Kasumi-1 (cell line): ENCODE data around the gene RPUSD1.
"Not testable (repeated sequence)": the region's sequence is repeated elsewhere in the genome, so short reads cannot be mapped to it uniquely, and the experiment has no call there.

Experiments
- DNase-seq, 2 experiments: peaks; one replicate each; lab custom pipeline; 2025; lab: John Stamatoyannopoulos, UW

RPUSD1 gene

GRCh38 chr16:782258-782657 is 5.9 kb downstream of the RPUSD1 start:
- no peak for DNase-seq

GRCh38 chr16:781346-782010 is 6.7 kb downstream of the RPUSD1 start:
- DNase-seq, result no peak

- DNase-seq, result no peak
These were observed 7.9 kb downstream of the RPUSD1 start for GRCh38 chr16:780296-780695.

- DNase-seq, result no peak
These were observed 8.6 kb downstream of the RPUSD1 start for GRCh38 chr16:779561-779960.

- no peak for DNase-seq
These were observed 9.2 kb downstream of the RPUSD1 start for GRCh38 chr16:778909-779527.

- DNase-seq, result no peak
These were observed 9.7 kb downstream of the RPUSD1 start for GRCh38 chr16:778447-778846.

GRCh38 chr16:777826-778225 is 10.4 kb downstream of the RPUSD1 start:
- DNase-seq, result no peak

GRCh38 chr16:776824-777223 is 11.4 kb downstream of the RPUSD1 start:
- DNase-seq, result no peak

- not testable (repeated sequence) for DNase-seq
These were observed 11.9 kb downstream of the RPUSD1 start for GRCh38 chr16:776298-776697.

- no peak for DNase-seq
These were observed 12.9 kb downstream of the RPUSD1 start for GRCh38 chr16:775236-775796.

GRCh38 chr16:774086-775001 is 13.8 kb downstream of the RPUSD1 start:
- no peak for DNase-seq

- no peak for DNase-seq
These were observed 15.2 kb downstream of the RPUSD1 start for GRCh38 chr16:772959-773358.

- DNase-seq, result no peak
These were observed 17.8 kb downstream of the RPUSD1 start for GRCh38 chr16:770411-770810.

GRCh38 chr16:769934-770333 is 18.2 kb downstream of the RPUSD1 start:
- DNase-seq, result no peak

GRCh38 chr16:769184-769784 is 18.9 kb downstream of the RPUSD1 start:
- no peak for DNase-seq

GRCh38 chr16:768428-768827 is 19.8 kb downstream of the RPUSD1 start:
- DNase-seq, result no peak

- DNase-seq, result no peak
These were observed 20.4 kb downstream of the RPUSD1 start for GRCh38 chr16:767743-768235.

- DNase-seq, result no peak
These were observed 21.2 kb downstream of the RPUSD1 start for GRCh38 chr16:766820-767640.

- DNase-seq, result no peak
These were observed 22.0 kb downstream of the RPUSD1 start for GRCh38 chr16:766008-766819.

- no peak for DNase-seq
These were observed 22.7 kb downstream of the RPUSD1 start for GRCh38 chr16:765488-765865.
